ENCODE results near the gene C7orf33.

The C7orf33 gene

GRCh38 chr7:148624735-148625134, 34.2 kb downstream of the C7orf33 start:
- no peak for DNase-seq (ENCODE audit: low read depth in 4 of 4, low spot score in 1 of 4)

- no peak for DNase-seq (ENCODE audit: low read depth in 4 of 4, low spot score in 1 of 4)
Observed at GRCh38 chr7:148625342-148625741, 34.8 kb downstream of the C7orf33 start.

GRCh38 chr7:148626828-148627227, 36.3 kb downstream of the C7orf33 start:
- no peak for DNase-seq (ENCODE audit: low read depth in 4 of 4, low spot score in 1 of 4)

- no peak for DNase-seq (ENCODE audit: low read depth in 4 of 4, low spot score in 1 of 4)
Observed at GRCh38 chr7:148628011-148628410, 37.4 kb downstream of the C7orf33 start.

- no peak for DNase-seq (ENCODE audit: low read depth in 4 of 4, low spot score in 1 of 4)
Observed at GRCh38 chr7:148630078-148630477, 39.5 kb downstream of the C7orf33 start.

GRCh38 chr7:148633761-148634160, 43.2 kb downstream of the C7orf33 start:
- no peak for DNase-seq (ENCODE audit: low read depth in 4 of 4, low spot score in 1 of 4)

GRCh38 chr7:148637094-148637493, 46.5 kb downstream of the C7orf33 start:
- DNase-seq (ENCODE audit: low read depth in 4 of 4, low spot score in 1 of 4), result no peak

- no peak for DNase-seq (ENCODE audit: low read depth in 4 of 4, low spot score in 1 of 4)
Observed at GRCh38 chr7:148645898-148646297, 55.3 kb downstream of the C7orf33 start.

- DNase-seq (ENCODE audit: low read depth in 4 of 4, low spot score in 1 of 4), result no peak
Observed at GRCh38 chr7:148650232-148650858, 59.8 kb downstream of the C7orf33 start.

- DNase-seq (ENCODE audit: low read depth in 4 of 4, low spot score in 1 of 4), result no peak
Observed at GRCh38 chr7:148652773-148653172, 62.2 kb downstream of the C7orf33 start.

- no peak for DNase-seq (ENCODE audit: low read depth in 4 of 4, low spot score in 1 of 4)
Observed at GRCh38 chr7:148657929-148658328, 67.4 kb downstream of the C7orf33 start.

GRCh38 chr7:148661471-148661870, 70.9 kb downstream of the C7orf33 start:
- DNase-seq (ENCODE audit: low read depth in 4 of 4, low spot score in 1 of 4), result no peak

GRCh38 chr7:148662646-148663045, 72.1 kb downstream of the C7orf33 start:
- no peak for DNase-seq (ENCODE audit: low read depth in 4 of 4, low spot score in 1 of 4)

GRCh38 chr7:148664324-148664723, 73.8 kb downstream of the C7orf33 start:
- DNase-seq (ENCODE audit: low read depth in 4 of 4, low spot score in 1 of 4), result no peak

GRCh38 chr7:148665221-148665620, 74.7 kb downstream of the C7orf33 start:
- no peak for DNase-seq (ENCODE audit: low read depth in 4 of 4, low spot score in 1 of 4)
